WTC11 (cell line): Measurements from ENCODE around the gene CREB3L1. TPM values are rescaled to one million over a fixed set of nuclear protein-coding genes. Genes with fewer than 3 reads are reported as not detected.

ENCODE experiments used
- ATAC-seq: fragments of 200-7000 bp; cut with Tn5 transposase; 2 replicates; pipeline ENCODE4 v1.10.0; 2021; ENCODE audit warnings: mild to moderate bottlenecking, moderate library complexity
- CTCF ChIA-PET: fragments of 300-600 bp; sonication (Branson Sonifier 250); formaldehyde crosslinking; loops from one replicate; lab custom pipeline; 2021; ENCODE audit warnings: antibody characterized with exemption; lab: Charles Lee
- POLR2A ChIA-PET: fragments of 350-600 bp; sonication (Branson Sonifier 250); formaldehyde crosslinking; loops from one replicate; lab custom pipeline; 2021; ENCODE audit warnings: antibody characterized with exemption; lab: Charles Lee
- DNase-seq: peaks from one replicate; pipeline ENCODE4 v3.0.0; 2021; ENCODE audit warnings: low spot score
- H3K27ac Mint-ChIP-seq: 2 replicates; pipeline ENCODE4 v1.8.0; 2021; ENCODE audit warnings: mixed read lengths
- H3K27me3 Mint-ChIP-seq: 2 replicates; pipeline ENCODE4 v1.8.0; 2021; ENCODE audit warnings: low read depth, mild to moderate bottlenecking, moderate library complexity, mixed read lengths
- H3K36me3 Mint-ChIP-seq: 2 replicates; pipeline ENCODE4 v1.8.0; 2021; ENCODE audit warnings: mixed read lengths
- H3K4me1 Mint-ChIP-seq: 2 replicates; pipeline ENCODE4 v1.8.0; 2022; ENCODE audit warnings: mixed read lengths
- H3K4me3 Mint-ChIP-seq: 2 replicates; pipeline ENCODE4 v1.8.0; 2021; ENCODE audit warnings: mild to moderate bottlenecking, moderate library complexity, mixed read lengths
- H3K9me3 Mint-ChIP-seq: 2 replicates; pipeline ENCODE4 v1.8.0; 2021; ENCODE audit warnings: mixed read lengths
- ATF1 ChIP-seq: sonication (generic); formaldehyde crosslinking; IDR thresholded peaks from 2 replicates; pipeline ENCODE4 v1.8.1; 2023; ENCODE audit warnings: mild to moderate bottlenecking, moderate library complexity, missing genetic modification reagents
- ATF2 ChIP-seq: sonication (generic); formaldehyde crosslinking; IDR thresholded peaks from 2 replicates; pipeline ENCODE4 v1.8.1; 2022; ENCODE audit warnings: low read depth, missing genetic modification reagents, borderline replicate concordance
- ATF6 ChIP-seq: sonication (generic); formaldehyde crosslinking; IDR thresholded peaks from 2 replicates; pipeline ENCODE4 v1.8.1; 2023; ENCODE audit warnings: mild to moderate bottlenecking, missing genetic modification reagents
- E2F5 ChIP-seq: sonication (generic); formaldehyde crosslinking; IDR thresholded peaks from 2 replicates; pipeline ENCODE4 v1.8.1; 2022; ENCODE audit warnings: mild to moderate bottlenecking, moderate library complexity, missing genetic modification reagents
- ELF4 ChIP-seq: sonication (generic); formaldehyde crosslinking; IDR thresholded peaks from 2 replicates; pipeline ENCODE4 v1.8.1; 2022; ENCODE audit warnings: low read depth, mild to moderate bottlenecking, moderate library complexity, missing genetic modification reagents
- FOXJ3 ChIP-seq: sonication (generic); formaldehyde crosslinking; IDR thresholded peaks from 2 replicates; pipeline ENCODE4 v1.9.0; 2021; ENCODE audit warnings: missing genetic modification reagents, mild to moderate bottlenecking, borderline replicate concordance
- HMGA2 ChIP-seq: fragments of 250-450 bp; sonication (Bioruptor Pico); IDR thresholded peaks from 2 replicates; pipeline ENCODE4 v1.4.0; 2021; ENCODE audit warnings: mild to moderate bottlenecking, moderate library complexity
- HMGXB4 ChIP-seq: sonication (generic); formaldehyde crosslinking; IDR thresholded peaks from 2 replicates; pipeline ENCODE4 v1.8.1; 2023; ENCODE audit warnings: mild to moderate bottlenecking, moderate library complexity, missing genetic modification reagents
- KAT7 ChIP-seq: sonication (generic); formaldehyde crosslinking; IDR thresholded peaks from 2 replicates; pipeline ENCODE4 v1.8.1; 2023; ENCODE audit warnings: missing genetic modification reagents, mild to moderate bottlenecking, borderline replicate concordance
- MAX ChIP-seq: sonication (generic); formaldehyde crosslinking; IDR thresholded peaks from 2 replicates; pipeline ENCODE4 v1.8.0; 2022; ENCODE audit warnings: mild to moderate bottlenecking, missing genetic modification reagents
- MXD4 ChIP-seq: fragments of 250-450 bp; sonication (Bioruptor Pico); IDR thresholded peaks from 2 replicates; pipeline ENCODE4 v1.8.0; 2021; ENCODE audit warnings: mild to moderate bottlenecking, moderate library complexity, borderline replicate concordance
- PREB ChIP-seq: sonication (generic); formaldehyde crosslinking; IDR thresholded peaks from 2 replicates; pipeline ENCODE4 v1.8.1; 2022; ENCODE audit warnings: mild to moderate bottlenecking, missing genetic modification reagents, moderate library complexity, borderline replicate concordance
- PRRX2 ChIP-seq: fragments of 250-450 bp; sonication (Bioruptor Pico); IDR thresholded peaks from 2 replicates; pipeline ENCODE4 v1.8.0; 2021; ENCODE audit warnings: mild to moderate bottlenecking
- TEAD1 ChIP-seq: sonication (generic); formaldehyde crosslinking; IDR thresholded peaks from 2 replicates; pipeline ENCODE4 v1.8.0; 2022; ENCODE audit warnings: mild to moderate bottlenecking, missing genetic modification reagents
- TP53 ChIP-seq: sonication (generic); formaldehyde crosslinking; IDR thresholded peaks from 2 replicates; pipeline ENCODE4 v1.8.1; 2023; ENCODE audit warnings: mild to moderate bottlenecking, missing genetic modification reagents
- ZNF281 ChIP-seq: sonication (generic); formaldehyde crosslinking; IDR thresholded peaks from 2 replicates; pipeline ENCODE4 v1.8.0; 2023; ENCODE audit warnings: mild to moderate bottlenecking, missing genetic modification reagents
- ZNF396 ChIP-seq: fragments of 250-450 bp; sonication (Bioruptor Pico); IDR thresholded peaks from 2 replicates; pipeline ENCODE4 v1.8.0; 2021; ENCODE audit warnings: mild to moderate bottlenecking, moderate library complexity, borderline replicate concordance
- ZNF423 ChIP-seq: fragments of 250-450 bp; sonication (Bioruptor Pico); IDR thresholded peaks from 2 replicates; pipeline ENCODE4 v2.1.2; 2022; ENCODE audit warnings: mild to moderate bottlenecking, moderate library complexity
- total RNA-seq: library from RNA; stranded (reverse); gene quantifications from 3 replicates; pipeline ENCODE4 v1.2.3, GENCODE V29; 2021

CREB3L1 gene
- total RNA-seq, 1 experiment from 2014 or later = 10.9 TPM

GRCh38 chr11:46356924-46357482, 79.5 kb downstream of the CREB3L1 start:
- no peaks in the 10 kb centered on the region for H3K27me3 Mint-ChIP-seq
- ATAC-seq (no peak), DNase-seq (no peak)
- TF ChIP-seq TP53 (CRISPR knock-in tag) (no peak), MAX (CRISPR knock-in tag) (no peak), HMGA2 (CRISPR knock-in tag) (no peak), ZNF423 (no peak), KAT7 (no peak), PRRX2 (CRISPR knock-in tag) (no peak), MXD4 (CRISPR knock-in tag) (no peak), ZNF281 (CRISPR knock-in tag) (no peak), PREB (CRISPR knock-in tag) (no peak), TEAD1 (CRISPR knock-in tag) (no peak)
- peaks cover 8% of the 10 kb centered on the region for H3K36me3 Mint-ChIP-seq
- no peaks in the 10 kb centered on the region for H3K9me3 Mint-ChIP-seq
- no peak overlapping the region for H3K27ac Mint-ChIP-seq
- peaks cover 43% of the 10 kb centered on the region for H3K4me1 Mint-ChIP-seq
- CTCF ChIA-PET = interaction anchor here (1.2 to 1.8 kb wide), 3 partner anchors 18 to 27 kb away, joined by 3 to 4 read pairs (median 4); no protein-coding TSS in a partner anchor
- POLR2A ChIA-PET = interaction anchor here (0.5 kb wide), 1 partner anchor 21 kb away, joined by 3 read pairs; no protein-coding TSS in a partner anchor
- no peak overlapping the region for H3K4me3 Mint-ChIP-seq

- DNase-seq = no peak
- H3K27ac Mint-ChIP-seq = peak overlapping the region; percentile 74
- H3K4me1 Mint-ChIP-seq = peaks cover 45% of the 10 kb centered on the region
- H3K9me3 Mint-ChIP-seq = no peaks in the 10 kb centered on the region
- TF ChIP-seq ATF6 (CRISPR knock-in tag) (no peak), ZNF396 (no peak), HMGXB4 (CRISPR knock-in tag) (no peak), E2F5 (CRISPR knock-in tag) (no peak), ATF1 (CRISPR knock-in tag) (no peak), FOXJ3 (no peak), ELF4 (CRISPR knock-in tag) (no peak), ATF2 (no peak), MAX (CRISPR knock-in tag) (no peak)
- TF ChIP-seq, all 79 proteins: peak for 0
- Mint-ChIP-seq H3K27me3 (no peaks in the 10 kb centered on the region), H3K36me3 (peaks cover 8% of the 10 kb centered on the region), H3K4me3 (no peak overlapping the region)
- ChIA-PET POLR2A (no interaction called here), CTCF (interaction anchor here (1.2 to 2.0 kb wide), 4 partner anchors 18 to 31 kb away, joined by 3 to 7 read pairs (median 4); no protein-coding TSS in a partner anchor)
- peak; percentile 17; the same call in 1 of the 2 replicates for ATAC-seq
Measured at GRCh38 chr11:46357483-46357936, 80.0 kb downstream of the CREB3L1 start.
